Esophagus squamous epithelium (tissue), 5 donors: Measurements from ENCODE around the gene ERC1. TPM values are rescaled to one million over a fixed set of nuclear protein-coding genes. Genes with fewer than 3 reads are reported as not detected.

Experiments
- DNase-seq: peaks from one replicate; lab custom pipeline; 2025; lab: John Stamatoyannopoulos, UW
- H3K27ac ChIP-seq, 4 donors: fragments of 200-600 bp; sonication (generic); one replicate each; pipeline ENCODE4 v1.5.1; 2016 to 2019; ENCODE audit warnings: mild to moderate bottlenecking in 1 of 4
- H3K27me3 ChIP-seq, 4 donors: fragments of 200-600 bp; sonication (generic); 1 replicate in 3 of 4; 2 replicates in 1 of 4; pipeline versions ENCODE4 v1.5.1 to v1.6.0; 2017 to 2021; ENCODE audit warnings: antibody characterized with exemption in 1 of 4
- H3K36me3 ChIP-seq, 3 donors: fragments of 200-600 bp; sonication (generic); one replicate each; pipeline ENCODE4 v1.5.1; 2016 to 2019
- H3K4me1 ChIP-seq, 3 donors: fragments of 200-600 bp; sonication (generic); one replicate each; pipeline ENCODE4 v1.5.1; 2017 to 2019
- H3K4me3 ChIP-seq, 4 donors: fragments of 200-600 bp; sonication (generic); 1 replicate in 3 of 4; 2 replicates in 1 of 4; pipeline ENCODE4 v1.5.1; 2016 to 2019; ENCODE audit warnings: mild to moderate bottlenecking in 2 of 4, moderate library complexity in 1 of 4
- H3K9me3 ChIP-seq, 3 donors: fragments of 200-600 bp; sonication (generic); one replicate each; pipeline ENCODE4 v1.5.1; 2016 to 2019
- POLR2A ChIP-seq, 4 donors: fragments of 450-650 bp; IDR thresholded peaks; one replicate each; pipeline ENCODE4 v1.6.1; 2017; ENCODE audit warnings: antibody characterized with exemption in 4 of 4, mild to moderate bottlenecking in 4 of 4, moderate library complexity in 3 of 4
- WGBS, 2 donors: methylation state at CpG; one replicate each; pipeline ENCODE4 v1.1.5; 2018; 5-methylcytosine and 5-hydroxymethylcytosine counted together
- intact Hi-C: fragments of 100-400 bp; cut with DNase I; formaldehyde crosslinking; loops from one replicate; pipeline ENCODE4 v1.15.0; 2022
- total RNA-seq, 4 donors: library from RNA; depleted of rRNA; stranded (reverse); fragments of >200 nt; gene quantifications; one replicate each; pipeline ENCODE4 v1.1.0, GENCODE V29; 2016
- TF ChIP-seq, protein P1 (sequence below), 6 experiments: fragments of 450-650 bp in 4 of 6; fragments of 200-600 bp in 2 of 6; sonication (generic) in 2 of 6; IDR thresholded peaks; one replicate each; pipeline ENCODE4 v1.5.1; 2016 to 2019; ENCODE audit warnings: antibody characterized with exemption in 6 of 6, mild to moderate bottlenecking in 4 of 6, moderate library complexity in 4 of 6
- donor health status: DM: yes; HTN: yes; CAD: no.

The ERC1 gene
- total RNA-seq, 4 donors from 2014 or later: 19.0 to 50.7 (median 37.5) TPM

DNA sequence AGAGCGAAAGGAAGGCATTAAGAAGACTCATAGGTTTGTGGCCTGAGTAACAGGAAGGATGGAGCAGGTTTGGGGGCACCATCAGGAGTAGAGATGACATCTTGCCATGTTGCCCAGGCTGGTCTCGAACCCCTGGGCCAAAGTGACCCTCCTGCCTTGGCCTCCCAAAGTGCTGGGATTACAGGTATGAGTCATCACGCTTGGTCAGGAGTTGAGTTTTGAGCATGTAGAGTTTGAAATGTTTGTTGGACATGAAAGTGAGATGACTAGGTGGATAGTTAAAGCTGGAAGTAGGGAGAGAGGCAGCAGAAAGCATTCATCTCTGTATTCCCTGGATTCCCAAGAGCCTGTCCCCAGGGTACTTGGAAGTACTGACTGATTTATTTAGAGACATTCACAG, 112.6 kb downstream of the ERC1 start:
- Histone ChIP-seq H3K4me1 (peaks cover 0 to 7% (median 0%) of the 10 kb centered on the region in 3 donors), H3K36me3 (peaks cover 0 to 19% (median 0%) of the 10 kb centered on the region in 3 donors), H3K27me3 (no peaks in the 10 kb centered on the region), H3K4me3 (no peak overlapping the region), H3K27ac (no peak overlapping the region), H3K9me3 (no peaks in the 10 kb centered on the region)
- TF ChIP-seq, protein P1, sequence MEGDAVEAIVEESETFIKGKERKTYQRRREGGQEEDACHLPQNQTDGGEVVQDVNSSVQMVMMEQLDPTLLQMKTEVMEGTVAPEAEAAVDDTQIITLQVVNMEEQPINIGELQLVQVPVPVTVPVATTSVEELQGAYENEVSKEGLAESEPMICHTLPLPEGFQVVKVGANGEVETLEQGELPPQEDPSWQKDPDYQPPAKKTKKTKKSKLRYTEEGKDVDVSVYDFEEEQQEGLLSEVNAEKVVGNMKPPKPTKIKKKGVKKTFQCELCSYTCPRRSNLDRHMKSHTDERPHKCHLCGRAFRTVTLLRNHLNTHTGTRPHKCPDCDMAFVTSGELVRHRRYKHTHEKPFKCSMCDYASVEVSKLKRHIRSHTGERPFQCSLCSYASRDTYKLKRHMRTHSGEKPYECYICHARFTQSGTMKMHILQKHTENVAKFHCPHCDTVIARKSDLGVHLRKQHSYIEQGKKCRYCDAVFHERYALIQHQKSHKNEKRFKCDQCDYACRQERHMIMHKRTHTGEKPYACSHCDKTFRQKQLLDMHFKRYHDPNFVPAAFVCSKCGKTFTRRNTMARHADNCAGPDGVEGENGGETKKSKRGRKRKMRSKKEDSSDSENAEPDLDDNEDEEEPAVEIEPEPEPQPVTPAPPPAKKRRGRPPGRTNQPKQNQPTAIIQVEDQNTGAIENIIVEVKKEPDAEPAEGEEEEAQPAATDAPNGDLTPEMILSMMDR (IDR thresholded peaks at IDR 0.05): no peak
- no peak for TF ChIP-seq POLR2A (IDR thresholded peaks at IDR 0.05)
- WGBS, 2 donors: 88 to 90% methylated on average over 3 of the region's 3 CpGs
- DNase-seq: no peak
- intact Hi-C loops: no loop called here

DNA sequence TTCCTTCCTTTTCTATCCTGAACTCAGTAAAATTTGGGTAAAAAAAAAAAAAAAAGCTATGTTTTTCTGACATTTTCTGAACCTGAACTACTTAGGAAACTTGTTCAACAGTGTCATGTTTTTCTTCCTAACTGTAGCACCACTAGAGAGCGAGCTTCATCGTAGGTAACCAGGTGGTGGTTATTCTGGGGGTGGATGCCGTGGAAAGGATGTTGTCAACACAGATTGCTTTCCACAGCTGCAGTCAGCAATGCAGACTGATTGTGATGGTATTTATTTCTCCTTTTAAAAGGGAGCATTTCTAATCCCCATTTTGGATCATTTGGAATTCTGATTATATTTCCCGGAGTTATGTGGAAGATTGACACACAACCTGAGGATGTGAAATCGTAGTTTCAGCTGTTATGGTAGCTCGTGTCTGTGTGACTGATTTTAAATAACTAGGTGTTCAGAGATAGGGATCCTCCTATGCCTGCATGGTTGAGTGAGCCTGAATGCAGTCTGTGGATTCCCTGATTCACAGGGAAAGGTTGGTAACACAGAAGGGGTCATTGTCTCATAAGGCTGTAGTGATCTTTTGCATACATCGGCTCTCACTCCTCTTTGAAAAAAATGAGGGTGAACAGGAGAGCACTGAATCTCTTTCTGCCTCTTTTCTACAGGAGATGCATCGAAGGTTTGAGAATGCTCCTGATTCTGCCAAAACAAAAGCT, 113.2 kb downstream of the ERC1 start:
- TF ChIP-seq, protein P1 (IDR thresholded peaks at IDR 0.05): no peak
- no peak for TF ChIP-seq POLR2A (IDR thresholded peaks at IDR 0.05)

DNA sequence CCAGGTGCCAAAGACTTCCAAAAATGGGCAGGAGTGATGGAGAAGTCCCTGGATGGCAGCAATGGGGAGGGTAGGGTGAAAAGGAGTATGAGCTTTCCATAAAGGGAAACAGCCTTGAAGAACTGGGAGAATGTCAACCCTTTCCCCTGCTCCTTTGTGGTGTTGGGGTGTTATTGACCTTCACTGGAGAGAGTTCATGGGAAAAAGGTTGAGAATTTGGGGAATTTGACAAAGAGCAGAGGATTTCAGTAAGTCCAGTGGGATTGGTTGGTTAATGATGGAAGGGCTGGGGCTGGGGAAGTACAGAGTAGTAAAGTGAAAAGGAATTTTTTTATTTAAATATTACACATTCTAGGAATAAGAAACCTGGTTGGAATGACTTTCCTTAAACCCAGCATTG, 116.6 kb downstream of the ERC1 start:
- no peak overlapping the region for H3K27ac ChIP-seq
- intact Hi-C loops: no loop called here
- H3K9me3 ChIP-seq: no peaks in the 10 kb centered on the region
- DNase-seq: no peak
- H3K4me3 ChIP-seq: no peak overlapping the region
- TF ChIP-seq, protein P1 (IDR thresholded peaks at IDR 0.05): no peak
- no peak for TF ChIP-seq POLR2A (IDR thresholded peaks at IDR 0.05)
- H3K36me3 ChIP-seq: peaks cover 0 to 53% (median 4%) of the 10 kb centered on the region in 3 donors
- H3K4me1 ChIP-seq: peaks cover 0 to 7% (median 0%) of the 10 kb centered on the region in 3 donors
- no peaks in the 10 kb centered on the region for H3K27me3 ChIP-seq

More for the DNA sequence above, 113.2 kb downstream of the ERC1 start:
- H3K4me1 ChIP-seq: peaks cover 0 to 7% (median 0%) of the 10 kb centered on the region in 3 donors
- intact Hi-C loops: no loop called here
- H3K27ac ChIP-seq: no peak overlapping the region
- H3K36me3 ChIP-seq: peaks cover 0 to 19% (median 0%) of the 10 kb centered on the region in 3 donors
- DNase-seq: no peak
- WGBS, 2 donors: 62 to 75% methylated on average over 8 of the region's 8 CpGs
- H3K9me3 ChIP-seq: no peaks in the 10 kb centered on the region
- H3K27me3 ChIP-seq: no peaks in the 10 kb centered on the region
- H3K4me3 ChIP-seq: no peak overlapping the region

DNA sequence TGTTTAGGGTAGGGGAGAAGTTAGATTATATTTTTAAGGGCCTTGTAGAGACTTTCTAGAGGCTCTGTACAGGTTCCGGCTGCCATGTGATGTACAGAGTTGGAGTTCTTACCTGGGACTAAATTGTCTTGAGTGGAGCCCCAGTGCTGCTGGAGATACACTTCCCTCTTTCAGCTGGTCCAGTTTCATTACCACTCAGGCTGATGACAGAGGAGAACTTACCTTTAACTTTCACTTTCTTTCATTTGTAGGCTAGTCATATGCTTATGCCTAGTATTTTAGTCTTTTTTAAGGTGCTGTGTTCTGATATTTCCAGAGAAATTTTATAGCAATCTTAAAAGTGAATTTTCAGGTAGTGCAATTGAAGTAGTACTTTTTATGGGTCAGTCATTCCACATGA, 117.3 kb downstream of the ERC1 start:
- 50 to 100% methylated on average over 1 of the region's 1 CpG for WGBS, 2 donors

More for the DNA sequence above, 117.3 kb downstream of the ERC1 start:
- DNase-seq: no peak
- no peak overlapping the region for H3K4me3 ChIP-seq
- no peak overlapping the region for H3K27ac ChIP-seq
- intact Hi-C loops: no loop called here
- H3K36me3 ChIP-seq: peaks cover 0 to 57% (median 4%) of the 10 kb centered on the region in 3 donors
- no peaks in the 10 kb centered on the region for H3K9me3 ChIP-seq
- H3K4me1 ChIP-seq: peaks cover 0 to 7% (median 0%) of the 10 kb centered on the region in 3 donors
- TF ChIP-seq, protein P1 (IDR thresholded peaks at IDR 0.05): no peak
- no peak for TF ChIP-seq POLR2A (IDR thresholded peaks at IDR 0.05)
- H3K27me3 ChIP-seq: no peaks in the 10 kb centered on the region
